Measurements from ENCODE around the gene BARD1. TPM values are rescaled to one million over a fixed set of nuclear protein-coding genes. Genes with fewer than 3 reads are reported as not detected.

BARD1 gene
- total RNA-seq, 4 donors from 2014 or later: 5.3 to 11.3 (median 8.3) TPM

DNA sequence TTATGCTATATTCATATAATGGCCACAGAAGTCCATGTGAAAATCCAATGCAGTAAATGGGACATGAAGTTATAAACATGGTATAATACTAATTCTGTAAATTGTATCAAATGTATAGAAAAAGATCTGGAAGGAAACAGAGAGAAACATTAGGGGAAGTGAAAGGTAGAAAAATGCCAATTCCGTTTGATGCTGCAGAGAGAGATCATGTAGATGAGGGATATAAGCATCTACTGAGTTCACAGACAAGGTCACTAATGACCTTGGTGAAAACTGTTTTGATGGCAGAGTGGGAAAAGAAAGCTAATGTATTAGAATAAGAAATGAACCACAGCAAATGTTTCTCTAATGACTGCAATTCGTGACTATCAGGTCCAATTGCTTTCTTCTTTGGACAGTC lies 56.0 kb downstream of the BARD1 start:
- in situ Hi-C loops (cut with MboI; ENCODE audit: low sequenced_read_pairs in 4 of 4): no loop called here
- Histone ChIP-seq H3K4me3 (no peak overlapping the region), H3K27ac (no peak overlapping the region), H3K4me1 (peaks cover 4 to 5% of the 10 kb centered on the region in 2 donors), H3K36me3 (no peaks in the 10 kb centered on the region), H3K27me3 (no peaks in the 10 kb centered on the region), H3K9me3 (no peaks in the 10 kb centered on the region)
- DNase-seq (no peak), ATAC-seq (no peak)
- TF ChIP-seq CTCF (IDR thresholded peaks at IDR 0.05 in 4 of 5, conservative IDR thresholded peaks at IDR 0.05 in 1 of 5) (no peak), POLR2A (IDR thresholded peaks at IDR 0.05) (no peak)
- intact Hi-C loops (cut with DNase I; ENCODE audit: low total_unique reads): no loop called here

GRCh38 chr2:214750529-214750928 lies 59.0 kb downstream of the BARD1 start:
- DNase-seq (no peak), ATAC-seq (no peak)
- H3K27me3 ChIP-seq: no peaks in the 10 kb centered on the region
- in situ Hi-C loops (cut with MboI; ENCODE audit: low sequenced_read_pairs in 4 of 4): no loop called here
- no peak overlapping the region for H3K4me3 ChIP-seq
- intact Hi-C loops (cut with DNase I; ENCODE audit: low total_unique reads): no loop called here
- no peak for TF ChIP-seq POLR2A (IDR thresholded peaks at IDR 0.05)
- TF ChIP-seq CTCF (IDR thresholded peaks at IDR 0.05 in 4 of 5, conservative IDR thresholded peaks at IDR 0.05 in 1 of 5): no peak
- no peaks in the 10 kb centered on the region for H3K9me3 ChIP-seq
- H3K36me3 ChIP-seq: no peaks in the 10 kb centered on the region
- no peak overlapping the region for H3K27ac ChIP-seq
- peaks cover 11 to 13% of the 10 kb centered on the region in 2 donors for H3K4me1 ChIP-seq

DNA sequence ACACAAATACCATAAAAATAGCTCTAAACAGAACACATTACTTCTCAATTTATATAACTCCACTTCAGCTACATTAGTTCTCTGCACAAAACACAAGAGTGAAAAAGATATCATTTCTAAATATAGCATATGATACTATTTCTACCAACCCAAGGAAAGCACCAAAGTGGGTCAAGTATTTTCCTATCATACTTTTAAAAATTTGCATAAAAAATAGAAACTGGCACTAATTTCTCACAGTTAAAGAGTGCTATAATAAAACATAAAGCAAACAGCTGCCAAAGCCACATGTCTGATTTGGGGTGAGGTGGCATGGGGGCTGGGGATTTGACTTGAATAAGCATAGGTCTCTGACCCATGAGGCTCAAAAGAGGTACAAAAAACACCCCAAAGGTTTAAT lies 61.5 kb downstream of the BARD1 start:
- Histone ChIP-seq H3K9me3 (no peaks in the 10 kb centered on the region), H3K27ac (peak overlapping the region; percentile 63 to 77 (median 68)), H3K4me3 (no peak overlapping the region), H3K27me3 (no peaks in the 10 kb centered on the region), H3K4me1 (peaks cover 11 to 13% of the 10 kb centered on the region in 2 donors), H3K36me3 (peaks cover 0 to 4% of the 10 kb centered on the region in 2 donors)
- intact Hi-C loops (cut with DNase I; ENCODE audit: low total_unique reads) (loop anchor here (10.0 kb wide), 1 partner anchor 263 kb away; no protein-coding TSS in a partner anchor), in situ Hi-C loops (cut with MboI; ENCODE audit: low sequenced_read_pairs in 4 of 4) (no loop called here)
- TF ChIP-seq POLR2A (IDR thresholded peaks at IDR 0.05) (no peak), CTCF (IDR thresholded peaks at IDR 0.05 in 4 of 5, conservative IDR thresholded peaks at IDR 0.05 in 1 of 5) (no peak)
- no peak for DNase-seq
- ATAC-seq: peak; percentile 82 to 96

GRCh38 chr2:214742119-214742518 lies 67.4 kb downstream of the BARD1 start:
- H3K27me3 ChIP-seq: no peaks in the 10 kb centered on the region
- no peaks in the 10 kb centered on the region for H3K4me1 ChIP-seq
- H3K36me3 ChIP-seq: peaks cover 0 to 8% of the 10 kb centered on the region in 2 donors
- no peaks in the 10 kb centered on the region for H3K9me3 ChIP-seq
- DNase-seq (no peak), ATAC-seq (no peak)
- no peak overlapping the region for H3K27ac ChIP-seq
- no peak overlapping the region for H3K4me3 ChIP-seq
- intact Hi-C loops (cut with DNase I; ENCODE audit: low total_unique reads): loop anchor here (2.0 to 10.0 kb wide), 2 partner anchors 67 to 257 kb away; partner anchors contain the start of gene BARD1
- in situ Hi-C loops (cut with MboI; ENCODE audit: low sequenced_read_pairs in 4 of 4): no loop called here
- TF ChIP-seq CTCF (IDR thresholded peaks at IDR 0.05 in 4 of 5, conservative IDR thresholded peaks at IDR 0.05 in 1 of 5) (no peak), POLR2A (IDR thresholded peaks at IDR 0.05) (no peak)

GRCh38 chr2:214740867-214741395 lies 68.6 kb downstream of the BARD1 start:
- intact Hi-C loops (cut with DNase I; ENCODE audit: low total_unique reads) (loop anchor here (10.0 kb wide), 1 partner anchor 256 kb away; no protein-coding TSS in a partner anchor), in situ Hi-C loops (cut with MboI; ENCODE audit: low sequenced_read_pairs in 4 of 4) (no loop called here)
- H3K27ac ChIP-seq: no peak overlapping the region

More at GRCh38 chr2:214740867-214741395, 68.6 kb downstream of the BARD1 start:
- DNase-seq (no peak), ATAC-seq (no peak)
- Histone ChIP-seq H3K4me1 (no peaks in the 10 kb centered on the region), H3K4me3 (no peak overlapping the region), H3K27me3 (no peaks in the 10 kb centered on the region), H3K9me3 (no peaks in the 10 kb centered on the region), H3K36me3 (peaks cover 0 to 8% of the 10 kb centered on the region in 2 donors)
- TF ChIP-seq POLR2A (IDR thresholded peaks at IDR 0.05) (no peak), CTCF (IDR thresholded peaks at IDR 0.05 in 4 of 5, conservative IDR thresholded peaks at IDR 0.05 in 1 of 5) (no peak)

Data from gastrocnemius medialis (tissue), 4 donors.